ENCODE results near the gene NR3C1.
A peak's percentile ranks its signal among the peaks of the same experiment; 100 is the strongest.

The NR3C1 gene

GRCh38 chr5:143426437-143426991, 23.0 kb upstream of the NR3C1 start:
- DNase-seq (ENCODE audit: low read depth in 2 of 2), result no peak

GRCh38 chr5:143425835-143426234, 22.3 kb upstream of the NR3C1 start:
- no peak for DNase-seq (ENCODE audit: low read depth in 2 of 2)

- DNase-seq (ENCODE audit: low read depth in 2 of 2), result no peak
Observed at GRCh38 chr5:143418140-143418866, 14.8 kb upstream of the NR3C1 start.

GRCh38 chr5:143417503-143418139, 14.1 kb upstream of the NR3C1 start:
- no peak for DNase-seq (ENCODE audit: low read depth in 2 of 2)

GRCh38 chr5:143416411-143416810, 12.9 kb upstream of the NR3C1 start:
- no peak for DNase-seq (ENCODE audit: low read depth in 2 of 2)

- no peak for DNase-seq (ENCODE audit: low read depth in 2 of 2)
Observed at GRCh38 chr5:143413958-143414669, 10.6 kb upstream of the NR3C1 start.

- DNase-seq (ENCODE audit: low read depth in 2 of 2), result no peak
Observed at GRCh38 chr5:143412661-143413342, 9.3 kb upstream of the NR3C1 start.

GRCh38 chr5:143409926-143410325, 6.4 kb upstream of the NR3C1 start:
- no peak for DNase-seq (ENCODE audit: low read depth in 2 of 2)

GRCh38 chr5:143406408-143406807, 2.9 kb upstream of the NR3C1 start:
- no peak for DNase-seq (ENCODE audit: low read depth in 2 of 2)

GRCh38 chr5:143405849-143406098, 2.3 kb upstream of the NR3C1 start:
- DNase-seq (ENCODE audit: low read depth in 2 of 2), result no peak

GRCh38 chr5:143405063-143405848, 1.8 kb upstream of the NR3C1 start:
- peak; percentile 77 to 84 for DNase-seq (ENCODE audit: low read depth in 2 of 2)

GRCh38 chr5:143404416-143405062, 1.1 kb upstream of the NR3C1 start:
- peak; percentile 60 to 75 for DNase-seq (ENCODE audit: low read depth in 2 of 2)

- no peak for DNase-seq (ENCODE audit: low read depth in 2 of 2)
Observed at GRCh38 chr5:143403334-143403592, 223 bp downstream of the NR3C1 start.

GRCh38 chr5:143402553-143403333, 743 bp downstream of the NR3C1 start:
- peak; percentile 30 to 36 for DNase-seq (ENCODE audit: low read depth in 2 of 2)

- DNase-seq (ENCODE audit: low read depth in 2 of 2), result no peak
Observed at GRCh38 chr5:143402017-143402552, 1.4 kb downstream of the NR3C1 start.

GRCh38 chr5:143401227-143402016, 2.1 kb downstream of the NR3C1 start:
- no peak for DNase-seq (ENCODE audit: low read depth in 2 of 2)

GRCh38 chr5:143400541-143401226, 2.8 kb downstream of the NR3C1 start:
- no peak for DNase-seq (ENCODE audit: low read depth in 2 of 2)

GRCh38 chr5:143399616-143400540, 3.6 kb downstream of the NR3C1 start:
- DNase-seq (ENCODE audit: low read depth in 2 of 2), result no peak
